HG03439 (cell line): ENCODE results near the gene SMIM5.

Experiments
- ATAC-seq: cut with Tn5 transposase; IDR thresholded peaks from one replicate; pipeline ENCODE4 v1.9.1; 2021; ENCODE audit warnings: mild to moderate bottlenecking, moderate library complexity; ENCODE audit not compliant: unreplicated experiment

SMIM5 gene

DNA sequence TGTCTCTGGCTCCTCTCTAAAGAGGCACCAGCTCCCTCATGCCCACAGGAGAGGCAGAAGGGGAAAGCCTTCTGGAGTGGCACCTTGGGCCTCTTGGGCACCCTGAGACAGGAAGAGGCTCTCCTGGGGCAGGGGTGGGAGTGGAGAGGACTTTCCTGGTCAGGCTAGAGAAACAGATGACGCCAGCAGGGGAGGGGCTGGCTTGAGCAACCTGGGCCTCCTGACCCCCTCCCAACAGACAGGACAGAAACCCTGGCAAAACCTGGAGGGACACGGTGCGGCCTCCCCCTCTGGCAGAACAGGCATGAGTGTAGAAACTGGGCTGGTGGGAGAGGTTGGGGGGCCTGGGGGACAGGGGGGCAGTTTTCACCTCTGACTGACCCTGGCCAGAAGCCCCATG, 6.1 kb downstream of the SMIM5 start:
- no peak for ATAC-seq

- no peak for ATAC-seq
These were observed 6.7 kb downstream of the SMIM5 start for GRCh38 chr17:75639771-75640555.

DNA sequence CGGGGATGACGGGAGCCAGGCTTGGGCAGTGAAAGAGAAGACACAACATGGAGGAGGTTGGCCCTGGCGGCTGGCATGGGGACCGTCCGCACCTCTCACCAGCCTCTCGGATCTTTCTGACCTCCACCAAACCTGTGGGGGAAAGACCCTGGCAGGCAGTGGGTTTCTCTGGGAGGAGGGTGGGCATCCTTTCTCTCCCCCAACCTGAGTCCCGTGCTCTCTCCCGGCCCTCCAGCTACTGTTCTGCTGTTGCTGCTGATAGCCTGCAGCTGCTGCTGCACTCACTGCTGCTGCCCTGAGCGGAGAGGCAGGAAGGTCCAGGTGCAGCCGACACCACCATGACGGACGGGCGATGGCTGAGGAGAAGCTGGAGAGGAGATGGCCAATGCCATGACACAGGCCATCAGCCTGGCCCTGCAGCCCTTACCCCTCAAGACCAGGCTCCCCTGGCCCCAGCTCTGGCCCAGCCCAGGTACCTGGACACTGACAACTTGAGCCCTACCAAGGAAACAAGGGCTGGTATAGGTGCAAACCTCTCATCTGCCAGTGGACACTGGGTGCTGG, 7.4 kb downstream of the SMIM5 start:
- no peak for ATAC-seq

DNA sequence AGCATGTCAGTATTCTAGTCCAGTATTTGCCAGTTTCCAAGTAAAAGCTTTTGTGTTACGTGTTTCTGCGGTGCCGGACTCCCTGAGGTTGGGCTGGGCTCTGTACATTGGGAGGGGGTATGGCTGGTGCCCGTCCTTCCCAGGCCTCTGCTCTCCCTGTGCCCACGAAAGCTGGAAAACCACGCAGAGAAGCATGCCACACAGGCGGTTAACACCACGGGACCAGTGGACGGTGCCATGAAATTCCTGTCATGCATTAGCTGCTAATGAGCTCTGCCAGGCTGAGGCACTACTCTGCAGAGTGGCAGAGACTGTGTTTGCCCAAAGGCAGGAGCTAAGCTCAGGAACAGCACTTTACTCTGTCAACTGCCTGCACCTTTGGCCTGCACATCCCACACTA, 8.1 kb downstream of the SMIM5 start:
- ATAC-seq: no peak

- no peak for ATAC-seq
These were observed 9.0 kb downstream of the SMIM5 start for GRCh38 chr17:75642182-75642783.

DNA sequence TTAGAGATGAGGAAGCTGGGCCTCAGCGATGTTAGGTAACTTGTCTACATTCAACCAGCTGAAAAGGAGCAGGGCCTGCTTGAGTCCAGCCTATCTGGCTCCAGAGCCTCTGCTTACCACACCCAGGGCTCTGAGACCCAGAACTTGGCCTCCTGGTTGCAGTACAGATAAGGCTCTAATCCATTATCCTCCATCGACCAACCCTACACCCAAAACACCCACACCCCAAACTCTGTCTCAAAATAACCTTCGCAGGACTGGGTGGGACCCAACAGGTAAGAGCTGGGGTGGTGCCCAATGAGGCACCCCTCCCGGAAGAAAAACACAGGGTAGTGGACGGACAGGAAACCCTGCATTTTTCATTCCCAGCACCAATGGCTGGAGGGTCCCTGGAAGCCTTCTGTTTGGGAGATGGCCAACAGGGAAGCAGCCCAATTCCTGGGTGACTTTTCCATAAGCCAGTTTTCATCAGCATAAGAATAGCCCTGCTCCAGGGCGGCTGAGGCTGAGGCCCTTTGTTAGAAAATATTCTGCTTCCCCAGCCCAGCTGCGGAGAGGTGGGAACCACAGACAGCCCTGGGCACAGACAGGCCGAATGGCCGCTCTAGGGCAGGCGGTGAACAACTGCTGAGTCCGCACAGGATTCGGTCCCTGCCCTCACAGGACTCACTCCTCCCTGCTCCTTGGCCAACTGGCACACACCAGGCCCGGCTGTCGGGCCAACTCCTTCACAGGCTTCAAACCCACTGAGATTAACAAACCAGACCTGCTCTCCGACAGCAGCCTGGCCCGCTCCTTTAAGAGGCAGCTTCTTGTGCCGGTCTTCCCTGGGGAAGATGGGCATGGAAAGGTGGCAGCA, 9.8 kb downstream of the SMIM5 start:
- no peak for ATAC-seq

DNA sequence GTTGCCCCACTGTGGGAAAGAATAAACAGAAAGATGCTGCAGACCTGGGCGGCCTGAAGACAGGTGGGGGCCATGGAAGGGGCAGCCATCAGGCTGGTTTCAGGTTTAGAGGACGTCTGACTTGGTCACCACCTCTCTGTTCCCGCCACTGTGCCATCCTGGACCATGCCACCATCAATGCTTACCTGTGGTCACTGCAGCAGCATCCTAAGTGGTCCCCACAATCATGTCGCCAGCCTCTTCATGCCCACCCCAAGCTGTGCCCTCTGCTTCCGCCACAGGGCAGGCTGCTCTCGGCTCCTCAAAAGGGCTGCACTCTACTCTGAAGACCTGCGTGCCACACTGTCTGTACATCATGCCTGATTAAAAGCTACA, 10.4 kb downstream of the SMIM5 start:
- ATAC-seq: no peak

GRCh38 chr17:75645501-75645888, 12.3 kb downstream of the SMIM5 start:
- no peak for ATAC-seq

DNA sequence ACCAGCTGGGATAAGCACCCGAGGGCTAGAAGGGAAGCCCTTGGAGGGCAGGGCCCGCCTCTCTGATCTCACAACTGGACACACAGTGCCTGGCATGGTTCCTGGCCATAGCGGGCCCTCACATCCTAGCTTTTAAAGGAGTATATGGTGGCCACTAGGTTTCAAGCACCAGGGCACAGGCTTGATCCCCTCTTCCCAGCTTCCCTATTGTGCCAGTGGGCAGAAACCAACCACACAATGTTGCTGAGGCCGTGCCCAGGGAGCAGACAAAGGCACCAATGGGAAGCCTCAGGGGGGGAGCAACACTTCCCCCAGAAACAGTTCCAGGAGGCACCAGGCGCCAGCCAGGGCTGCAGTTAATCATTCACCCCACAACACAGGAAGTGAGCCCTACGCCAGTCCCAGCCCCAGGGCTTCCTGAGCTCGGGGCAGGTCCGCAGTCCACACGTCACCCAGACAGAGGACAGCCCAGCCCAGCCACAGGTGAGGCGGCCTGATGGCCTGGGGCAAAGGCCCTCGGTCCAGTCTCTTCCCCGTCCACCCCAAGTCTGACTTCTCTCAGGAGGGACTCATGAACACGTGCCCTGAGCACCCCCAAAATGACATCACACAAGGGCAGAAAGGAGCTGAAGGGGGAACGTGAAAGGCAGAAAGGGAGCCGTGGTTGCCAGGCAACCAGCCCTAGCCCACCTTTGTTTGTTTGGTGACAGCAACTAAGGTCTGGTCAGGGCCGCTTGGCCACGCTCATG, 12.8 kb downstream of the SMIM5 start:
- ATAC-seq: no peak

DNA sequence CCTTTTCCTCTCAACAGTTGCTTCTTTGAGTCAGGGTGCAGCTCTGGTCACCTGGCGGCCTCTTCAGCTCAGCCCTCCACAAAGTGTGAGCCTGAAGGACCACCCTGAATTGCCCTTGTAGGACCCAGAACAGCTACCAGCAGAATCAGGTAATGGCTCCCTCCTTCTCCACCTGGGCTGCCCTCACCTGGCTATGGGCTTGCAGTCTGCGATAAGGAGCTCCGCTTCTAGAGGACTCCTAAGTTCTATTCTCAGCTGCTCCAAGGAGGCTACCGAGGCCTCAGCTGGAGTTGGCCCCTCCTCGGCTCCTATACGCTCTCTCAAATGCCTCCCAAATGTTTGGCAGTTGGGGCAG, 13.4 kb downstream of the SMIM5 start:
- ATAC-seq: no peak

DNA sequence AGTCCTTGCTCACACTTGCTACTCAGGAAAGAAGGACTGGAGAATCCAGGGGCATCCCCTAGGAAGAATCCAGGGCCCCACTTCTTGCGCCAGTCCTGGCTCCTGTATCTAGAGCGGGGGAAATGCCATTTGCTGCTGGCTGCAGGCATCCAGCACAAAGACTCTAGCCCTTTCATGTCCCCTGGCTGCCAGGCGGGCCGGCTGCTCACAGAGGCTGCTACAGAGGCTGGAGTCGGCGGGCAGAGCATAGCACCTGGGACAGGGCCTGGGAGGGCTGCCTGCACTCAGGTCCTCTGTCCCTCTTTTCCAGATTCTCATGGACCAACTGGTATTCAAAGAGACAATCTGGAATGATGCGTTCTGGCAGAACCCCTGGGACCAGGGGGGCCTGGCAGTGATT, 13.8 kb downstream of the SMIM5 start:
- no peak for ATAC-seq

DNA sequence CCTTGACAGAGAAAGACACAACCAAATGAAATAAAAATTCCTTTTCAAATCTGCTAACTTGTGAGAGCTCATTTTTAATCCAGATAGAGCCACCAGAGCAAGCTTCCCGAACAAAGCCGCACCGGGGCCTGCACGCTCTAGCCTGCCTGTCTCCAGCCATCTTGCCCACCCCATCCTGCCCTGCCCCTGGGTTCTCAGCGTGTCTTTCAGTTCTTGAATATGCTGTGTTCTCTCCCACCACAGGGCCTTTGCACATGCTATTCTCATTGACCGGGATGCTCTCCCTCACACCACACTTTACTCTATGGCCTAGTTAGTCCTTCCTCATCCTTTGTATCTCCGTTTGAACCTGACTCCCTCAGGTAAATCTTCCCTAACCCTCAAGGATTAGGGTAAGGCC, 14.7 kb downstream of the SMIM5 start:
- ATAC-seq: no peak

GRCh38 chr17:75649687-75650086, 16.5 kb downstream of the SMIM5 start:
- no peak for ATAC-seq

DNA sequence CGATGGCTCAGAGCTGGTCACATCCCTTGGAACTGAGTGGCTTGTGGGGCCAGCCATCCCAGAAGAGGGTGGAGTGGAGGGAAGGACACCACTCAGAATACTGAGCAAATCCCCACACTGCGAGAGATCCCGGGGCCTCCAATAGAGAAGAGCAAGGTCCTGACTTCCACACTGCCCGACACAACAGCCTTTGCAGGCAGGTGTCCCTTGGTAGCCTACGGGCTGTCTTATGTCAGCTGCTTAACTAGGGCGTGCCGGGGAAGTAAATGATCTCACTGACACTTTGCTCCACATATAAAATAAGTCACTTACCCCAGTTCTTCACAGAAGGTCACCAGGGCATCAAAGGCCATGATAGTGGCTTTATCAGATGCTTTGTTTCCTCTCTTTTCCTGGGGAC, 17.6 kb downstream of the SMIM5 start:
- ATAC-seq: no peak

DNA sequence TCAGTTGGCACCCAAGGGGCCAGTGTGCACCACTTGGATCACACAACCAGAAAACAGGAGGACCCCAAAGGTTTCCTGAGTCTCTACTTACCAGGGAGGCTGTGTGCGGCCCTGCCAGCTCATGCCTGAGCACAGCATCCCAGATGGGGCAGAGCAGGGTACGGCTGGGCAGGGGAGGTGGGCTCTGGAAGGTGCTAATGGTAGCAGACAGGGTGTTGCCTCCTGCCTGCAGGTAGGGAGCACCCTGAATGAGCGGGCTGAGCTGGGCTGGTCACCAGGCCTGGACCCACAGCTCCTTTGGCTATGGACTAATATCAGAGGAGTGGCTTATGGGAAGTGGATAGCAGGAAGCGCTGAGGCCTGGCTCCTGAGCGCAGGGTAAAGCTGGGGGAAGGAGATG, 19.1 kb downstream of the SMIM5 start:
- no peak for ATAC-seq

DNA sequence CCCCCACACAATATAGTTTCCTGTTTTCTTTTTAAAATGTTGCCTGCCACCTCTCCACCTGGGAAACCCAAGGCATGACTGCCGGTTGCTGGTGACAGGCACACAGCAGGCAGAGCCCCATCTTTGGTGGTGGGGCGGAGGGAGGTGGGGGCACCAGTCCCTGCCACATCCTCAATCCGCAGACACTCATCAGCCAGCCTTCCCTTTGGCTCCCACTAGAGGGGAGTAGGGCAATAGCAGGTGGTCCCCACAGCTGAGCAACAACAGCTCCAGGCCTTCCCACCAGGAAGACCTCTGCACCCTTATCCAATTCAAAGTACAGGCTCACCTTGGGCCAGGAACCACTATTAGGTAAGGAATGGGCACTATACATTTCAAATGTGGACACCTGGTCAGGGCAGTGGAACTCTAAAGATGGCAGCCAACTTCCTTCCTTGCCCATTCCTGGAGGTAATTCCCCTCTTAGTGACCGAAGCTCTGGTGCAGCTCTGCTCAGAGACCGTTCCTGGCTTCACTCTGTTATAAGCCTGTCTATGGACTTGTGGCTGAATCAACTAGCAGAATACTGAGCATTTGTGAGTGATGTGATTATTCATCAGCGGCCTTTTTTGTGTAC, 19.8 kb downstream of the SMIM5 start:
- no peak for ATAC-seq

- ATAC-seq: no peak
These were observed 20.9 kb downstream of the SMIM5 start for GRCh38 chr17:75654176-75654575.

- no peak for ATAC-seq
These were observed 25.0 kb downstream of the SMIM5 start for GRCh38 chr17:75658237-75658636.

DNA sequence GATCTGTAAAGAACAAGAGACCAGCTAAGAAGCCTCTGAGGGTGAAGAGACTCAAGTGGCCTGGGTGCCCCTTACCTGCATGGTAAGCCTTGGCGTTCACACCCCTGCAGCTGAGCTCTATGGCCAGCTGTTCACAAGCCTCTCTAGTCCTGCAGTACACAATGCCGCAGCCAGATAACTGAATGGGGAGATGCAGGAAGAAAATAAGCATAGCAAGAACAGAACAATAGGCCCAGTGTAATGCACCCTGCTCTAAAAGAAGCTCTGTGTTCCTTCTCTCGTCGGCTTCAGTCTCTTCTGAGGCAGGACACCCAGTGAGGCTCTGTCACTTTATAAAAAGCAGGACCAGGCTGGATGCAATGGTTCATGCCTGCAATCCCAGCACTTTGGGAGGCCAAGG, 28.3 kb downstream of the SMIM5 start:
- ATAC-seq: no peak

- ATAC-seq: no peak
These were observed 29.3 kb downstream of the SMIM5 start for GRCh38 chr17:75662511-75662910.
